ENCODE data around the gene NDUFB8.

Gene NDUFB8

GRCh38 chr10:100553929-100554328, 24.3 kb upstream of the NDUFB8 start:
- no peak overlapping the region for H3K4me2 ChIP-seq (ENCODE audit: low read length)
- H3K27me3 ChIP-seq (ENCODE audit: control insufficient read depth, low read length) = no peaks in the 10 kb centered on the region
- H3F3A ChIP-seq (ENCODE audit: control insufficient read depth, insufficient read depth) = no peaks in the 10 kb centered on the region
- H3K9me3 ChIP-seq (ENCODE audit: control insufficient read depth, insufficient read depth, low read length) = no peaks in the 10 kb centered on the region
- no peak for TF ChIP-seq EZH2phosphoT487 (IDR thresholded peaks at IDR 0.05; ENCODE audit: borderline replicate concordance, low read length)
- TF ChIP-seq, protein P1, sequence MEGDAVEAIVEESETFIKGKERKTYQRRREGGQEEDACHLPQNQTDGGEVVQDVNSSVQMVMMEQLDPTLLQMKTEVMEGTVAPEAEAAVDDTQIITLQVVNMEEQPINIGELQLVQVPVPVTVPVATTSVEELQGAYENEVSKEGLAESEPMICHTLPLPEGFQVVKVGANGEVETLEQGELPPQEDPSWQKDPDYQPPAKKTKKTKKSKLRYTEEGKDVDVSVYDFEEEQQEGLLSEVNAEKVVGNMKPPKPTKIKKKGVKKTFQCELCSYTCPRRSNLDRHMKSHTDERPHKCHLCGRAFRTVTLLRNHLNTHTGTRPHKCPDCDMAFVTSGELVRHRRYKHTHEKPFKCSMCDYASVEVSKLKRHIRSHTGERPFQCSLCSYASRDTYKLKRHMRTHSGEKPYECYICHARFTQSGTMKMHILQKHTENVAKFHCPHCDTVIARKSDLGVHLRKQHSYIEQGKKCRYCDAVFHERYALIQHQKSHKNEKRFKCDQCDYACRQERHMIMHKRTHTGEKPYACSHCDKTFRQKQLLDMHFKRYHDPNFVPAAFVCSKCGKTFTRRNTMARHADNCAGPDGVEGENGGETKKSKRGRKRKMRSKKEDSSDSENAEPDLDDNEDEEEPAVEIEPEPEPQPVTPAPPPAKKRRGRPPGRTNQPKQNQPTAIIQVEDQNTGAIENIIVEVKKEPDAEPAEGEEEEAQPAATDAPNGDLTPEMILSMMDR (IDR thresholded peaks at IDR 0.05; ENCODE audit: low read depth, low read length, poor library complexity, severe bottlenecking) = no peak
- H3K27ac ChIP-seq (ENCODE audit: low read depth, low read length) = no peak overlapping the region
- H3K79me2 ChIP-seq (ENCODE audit: control insufficient read depth, low read length) = no peaks in the 10 kb centered on the region
- no peak overlapping the region for H3K4me3 ChIP-seq (ENCODE audit: low read length)
- 0 out of 2 replicates have a peak, but pooled peaks cover 3% of the 10 kb centered on the region for H3K4me1 ChIP-seq (ENCODE audit: control insufficient read depth, low read length)
- H3K36me3 ChIP-seq (ENCODE audit: control insufficient read depth, low read length) = peaks cover 16% of the 10 kb centered on the region
- no peaks in the 10 kb centered on the region for H4K20me1 ChIP-seq (ENCODE audit: control insufficient read depth, insufficient read depth, low read depth, low read length)
- H3K9me2 ChIP-seq (replicated peaks; ENCODE audit: control insufficient read depth, low read length) = no peaks in the 10 kb centered on the region

DNA sequence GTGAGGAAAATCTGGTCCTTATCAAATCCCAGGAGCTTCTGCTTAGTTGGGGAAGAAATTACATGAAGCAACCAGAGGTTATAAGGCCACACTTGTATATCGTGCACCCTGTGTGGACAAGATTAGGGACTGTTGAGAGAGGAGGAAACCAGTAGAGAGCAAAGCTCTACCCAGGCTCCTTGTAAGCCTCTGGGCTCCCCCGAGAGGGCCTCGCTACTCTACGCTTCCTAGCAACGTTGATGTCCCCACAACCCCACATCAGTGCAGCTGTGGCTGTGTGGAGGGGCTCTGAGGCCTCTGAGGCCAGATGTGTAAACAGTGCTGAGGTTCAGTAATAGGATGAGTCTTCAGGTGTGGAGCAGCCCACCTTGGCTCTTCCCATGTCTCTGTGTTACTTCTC, 22.1 kb upstream of the NDUFB8 start:
- H3K4me2 ChIP-seq (ENCODE audit: low read length) = no peak overlapping the region
- no peaks in the 10 kb centered on the region for H3K79me2 ChIP-seq (ENCODE audit: control insufficient read depth, low read length)
- H3K4me1 ChIP-seq (ENCODE audit: control insufficient read depth, low read length) = 0 out of 2 replicates have a peak, but pooled peaks cover 3% of the 10 kb centered on the region
- no peaks in the 10 kb centered on the region for H3K27me3 ChIP-seq (ENCODE audit: control insufficient read depth, low read length)
- H3K36me3 ChIP-seq (ENCODE audit: control insufficient read depth, low read length) = peaks cover 35% of the 10 kb centered on the region
- no peak overlapping the region for H3K4me3 ChIP-seq (ENCODE audit: low read length)
- H3K9me2 ChIP-seq (replicated peaks; ENCODE audit: control insufficient read depth, low read length) = no peaks in the 10 kb centered on the region
- no peak overlapping the region for H3K27ac ChIP-seq (ENCODE audit: low read depth, low read length)
- TF ChIP-seq, protein P1 (IDR thresholded peaks at IDR 0.05; ENCODE audit: low read depth, low read length, poor library complexity, severe bottlenecking) = no peak
- no peak for TF ChIP-seq EZH2phosphoT487 (IDR thresholded peaks at IDR 0.05; ENCODE audit: borderline replicate concordance, low read length)
- no peaks in the 10 kb centered on the region for H4K20me1 ChIP-seq (ENCODE audit: control insufficient read depth, insufficient read depth, low read depth, low read length)
- H3F3A ChIP-seq (ENCODE audit: control insufficient read depth, insufficient read depth) = no peaks in the 10 kb centered on the region
- H3K9me3 ChIP-seq (ENCODE audit: control insufficient read depth, insufficient read depth, low read length) = no peaks in the 10 kb centered on the region

GRCh38 chr10:100551196-100551595, 21.5 kb upstream of the NDUFB8 start:
- H4K20me1 ChIP-seq (ENCODE audit: control insufficient read depth, insufficient read depth, low read depth, low read length) = no peaks in the 10 kb centered on the region
- no peak overlapping the region for H3K4me3 ChIP-seq (ENCODE audit: low read length)
- no peaks in the 10 kb centered on the region for H3K79me2 ChIP-seq (ENCODE audit: control insufficient read depth, low read length)
- no peak overlapping the region for H3K27ac ChIP-seq (ENCODE audit: low read depth, low read length)
- no peaks in the 10 kb centered on the region for H3K9me3 ChIP-seq (ENCODE audit: control insufficient read depth, insufficient read depth, low read length)
- H3K9me2 ChIP-seq (replicated peaks; ENCODE audit: control insufficient read depth, low read length) = no peaks in the 10 kb centered on the region
- H3K27me3 ChIP-seq (ENCODE audit: control insufficient read depth, low read length) = no peaks in the 10 kb centered on the region
- 0 out of 2 replicates have a peak, but pooled peaks cover 3% of the 10 kb centered on the region for H3K4me1 ChIP-seq (ENCODE audit: control insufficient read depth, low read length)
- H3K4me2 ChIP-seq (ENCODE audit: low read length) = no peak overlapping the region
- no peaks in the 10 kb centered on the region for H3F3A ChIP-seq (ENCODE audit: control insufficient read depth, insufficient read depth)
- no peak for TF ChIP-seq EZH2phosphoT487 (IDR thresholded peaks at IDR 0.05; ENCODE audit: borderline replicate concordance, low read length)
- TF ChIP-seq, protein P1 (IDR thresholded peaks at IDR 0.05; ENCODE audit: low read depth, low read length, poor library complexity, severe bottlenecking) = no peak
- H3K36me3 ChIP-seq (ENCODE audit: control insufficient read depth, low read length) = peaks cover 35% of the 10 kb centered on the region

Data from DOHH2 (cell line).